ENCODE results near the gene CNNM4.

DNA sequence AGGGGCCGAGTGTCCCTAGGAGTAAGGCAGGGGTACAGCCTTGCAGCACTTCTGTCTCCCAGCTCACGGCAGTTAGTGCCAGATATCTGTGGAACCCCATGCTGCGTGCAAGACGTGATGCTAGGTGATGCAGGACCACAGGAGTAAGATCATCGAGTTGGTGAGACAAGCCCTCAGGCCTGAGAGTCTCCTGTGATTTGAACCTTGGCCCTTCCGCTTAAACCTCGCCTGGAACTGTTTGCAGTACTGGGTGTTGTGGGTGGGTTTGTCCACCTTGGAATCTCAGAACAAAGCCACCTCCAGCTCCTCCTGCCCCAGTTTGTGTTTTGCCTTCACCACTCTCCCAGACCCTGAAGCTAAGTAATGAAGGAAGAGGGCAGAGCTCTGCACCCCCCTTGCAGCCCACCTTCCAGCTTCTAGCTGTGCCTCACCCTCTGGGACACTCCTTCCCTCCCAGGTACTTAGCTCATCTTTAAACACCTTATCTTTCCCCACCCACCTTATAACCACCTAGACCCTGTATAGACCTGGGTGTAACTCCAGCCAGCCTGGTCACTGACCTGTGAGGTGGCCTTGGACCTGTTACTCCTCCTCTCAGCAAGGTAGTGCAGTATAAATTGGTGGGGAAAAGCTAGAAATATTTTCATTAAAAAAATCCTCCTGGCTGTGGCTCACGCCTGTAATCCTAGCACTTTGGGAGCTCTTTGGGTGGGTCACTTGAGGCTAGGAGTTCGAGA, 6.6 kb downstream of the CNNM4 start:
- no peak for TF ChIP-seq GATA3 (IDR thresholded peaks at IDR 0.05; ENCODE audit: low read depth, low read length)
- no peak for TF ChIP-seq GATA2 (IDR thresholded peaks at IDR 0.05; ENCODE audit: low read depth, low read length)

All from SH-SY5Y (cell line).